T-helper 2 cell treated with Interferon-gamma antibody and Interleukin-4, amounts not matched to agents 100 ng/mL and 5 ng/mL, for 36 hours (primary cell): ENCODE data around the gene BCL2. TPM values are rescaled to one million over a fixed set of nuclear protein-coding genes. Genes with fewer than 3 reads are reported as not detected.

ENCODE experiments used
- intact Hi-C: fragments of 100-400 bp; cut with micrococcal nuclease; formaldehyde crosslinking; loops from one replicate; pipeline ENCODE4 v1.15.1; 2023
- total RNA-seq: library from RNA; stranded (reverse); gene quantifications from 2 replicates; pipeline ENCODE4 v1.2.3, GENCODE V29; 2022

The BCL2 gene
- total RNA-seq, 1 donor from 2014 or later: 85.7 TPM

GRCh38 chr18:63148449-63149301, 170.9 kb downstream of the BCL2 start:
- intact Hi-C loops: no loop called here

GRCh38 chr18:63147973-63148372, 171.6 kb downstream of the BCL2 start:
- intact Hi-C loops: no loop called here

GRCh38 chr18:63146828-63147409, 172.7 kb downstream of the BCL2 start:
- intact Hi-C loops: no loop called here

DNA sequence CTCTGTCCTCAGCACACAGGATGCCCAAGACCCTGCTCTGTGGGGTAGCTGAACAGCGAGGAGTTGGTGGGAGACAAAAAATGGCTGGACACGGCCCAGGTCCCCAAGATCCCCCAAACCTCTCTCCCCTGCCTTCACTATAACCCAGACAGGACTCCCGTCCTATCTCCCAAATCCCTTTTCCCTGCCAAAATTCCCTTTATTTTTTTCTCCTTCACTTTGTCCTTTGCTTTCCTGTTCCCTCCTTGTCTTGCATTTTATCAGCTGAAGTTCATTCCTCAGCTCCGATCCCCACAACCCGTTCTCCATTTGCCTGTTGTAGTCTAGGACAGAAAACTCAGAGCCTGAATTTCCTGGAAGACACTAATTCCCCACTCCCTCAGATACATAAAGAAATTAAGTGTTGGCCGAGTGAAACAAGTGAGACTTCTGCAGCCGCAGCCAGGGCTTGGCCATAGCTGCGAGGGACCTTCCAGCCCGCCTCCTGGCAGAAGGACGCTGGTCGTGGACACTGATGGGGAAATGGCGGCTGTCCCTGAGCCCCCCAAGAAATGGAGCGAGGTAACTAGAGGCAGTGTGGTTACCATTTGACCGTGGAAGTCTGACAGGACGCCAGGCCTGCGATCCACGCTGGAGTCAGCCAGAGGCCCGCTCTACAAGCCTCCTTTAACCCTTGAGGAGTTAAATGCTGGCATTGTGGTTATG, 173.6 kb downstream of the BCL2 start:
- intact Hi-C loops: no loop called here

GRCh38 chr18:63145166-63145850, 174.3 kb downstream of the BCL2 start:
- intact Hi-C loops: no loop called here

- intact Hi-C loops: no loop called here
Measured at GRCh38 chr18:63144748-63145147, 174.8 kb downstream of the BCL2 start.

DNA sequence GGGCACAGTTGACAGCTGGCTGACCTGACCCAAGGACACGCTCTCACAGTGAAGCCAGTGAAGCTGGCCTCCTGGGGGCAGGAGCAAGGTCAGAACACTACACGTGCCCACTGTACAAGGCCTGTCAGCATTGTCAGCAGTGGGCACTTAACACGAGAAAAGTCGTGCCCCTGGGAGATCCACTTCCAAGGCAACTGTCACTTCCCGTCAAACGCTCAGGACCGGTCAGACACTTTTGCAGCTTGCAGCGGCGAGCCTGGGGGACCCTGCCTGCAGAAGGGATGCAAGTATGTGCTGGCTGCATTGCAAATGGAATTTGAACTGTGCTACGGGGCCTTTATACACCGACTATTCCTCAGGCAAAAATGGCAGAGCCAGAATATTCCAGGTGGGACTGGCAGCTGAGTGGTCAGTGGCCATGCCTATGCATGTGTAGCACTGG, 176.2 kb downstream of the BCL2 start:
- intact Hi-C loops: no loop called here

DNA sequence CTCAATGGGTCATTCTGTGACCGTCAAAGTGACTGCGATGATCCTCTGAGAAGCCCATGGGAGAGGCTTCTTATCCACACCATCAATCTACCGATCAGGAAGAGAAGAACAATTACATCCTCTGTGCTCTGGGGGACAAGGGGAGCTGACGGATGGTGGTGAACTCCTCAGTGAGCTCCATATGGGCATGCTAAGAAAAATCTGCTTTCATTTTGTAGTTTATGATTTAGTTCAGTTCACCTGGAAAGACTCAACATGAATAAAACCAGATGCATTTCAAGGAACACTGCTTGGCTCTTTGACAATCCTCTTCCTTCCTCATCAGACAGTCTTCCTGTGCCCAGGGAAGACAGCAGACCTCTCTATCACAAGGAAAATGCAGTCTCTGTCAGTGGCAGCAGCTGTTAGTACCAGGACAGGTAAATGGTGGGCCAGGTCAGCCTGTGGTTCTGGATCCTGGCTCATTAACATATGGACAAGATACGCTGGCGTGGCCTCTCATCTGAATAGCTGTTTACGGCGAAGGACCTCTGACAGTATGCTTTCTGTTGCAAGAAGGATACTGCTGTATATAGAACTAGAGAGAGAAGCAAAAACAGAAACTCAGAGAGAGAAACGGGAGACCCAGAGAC, 176.9 kb downstream of the BCL2 start:
- intact Hi-C loops: no loop called here

DNA sequence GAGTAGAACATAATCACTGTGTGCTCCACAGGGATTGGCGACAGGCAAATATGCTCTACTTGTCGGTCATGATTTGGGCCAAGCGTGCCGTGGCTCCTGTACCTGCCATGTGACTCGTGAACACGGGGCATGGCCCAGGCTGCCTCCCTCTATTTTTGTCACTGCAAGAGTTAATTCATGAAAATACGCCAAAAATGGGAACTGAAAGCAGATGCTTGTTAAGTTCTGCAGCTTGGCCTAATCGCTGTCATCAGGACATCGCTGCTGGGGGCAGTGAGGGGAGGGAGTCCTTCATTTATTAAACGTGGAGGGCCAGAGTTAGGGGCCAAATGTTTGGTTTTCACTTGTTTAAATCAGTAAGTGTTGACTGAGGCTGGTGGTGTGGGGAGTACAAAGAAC, 177.8 kb downstream of the BCL2 start:
- intact Hi-C loops: no loop called here

- intact Hi-C loops: no loop called here
Measured at GRCh38 chr18:63140997-63141777, 178.4 kb downstream of the BCL2 start.

DNA sequence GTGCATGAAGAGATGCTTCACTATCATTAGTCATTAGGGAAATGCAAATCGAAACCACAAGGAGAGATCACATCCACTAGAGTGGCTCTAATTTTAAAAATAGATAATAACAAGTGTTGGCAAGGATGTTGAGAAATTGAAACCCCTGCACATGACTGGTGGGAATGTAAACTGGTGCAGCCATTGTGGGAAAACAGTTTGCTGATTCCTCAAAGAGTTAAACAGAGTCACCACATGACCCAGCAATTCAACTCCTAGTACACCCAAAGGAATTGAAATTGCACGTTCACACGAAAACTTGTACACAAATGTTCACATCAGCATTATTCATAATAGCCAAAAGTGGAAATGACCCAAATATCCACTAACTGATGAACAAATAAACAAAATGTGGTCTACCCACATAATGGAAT, 179.5 kb downstream of the BCL2 start:
- intact Hi-C loops: no loop called here

- intact Hi-C loops: loop anchor here (1.0 to 5.0 kb wide), 3 partner anchors 17 to 182 kb away; no protein-coding TSS in a partner anchor
Measured at GRCh38 chr18:63138436-63139340, 180.9 kb downstream of the BCL2 start.

- intact Hi-C loops: loop anchor here (1.0 to 5.0 kb wide), 3 partner anchors 17 to 182 kb away; no protein-coding TSS in a partner anchor
Measured at GRCh38 chr18:63137999-63138435, 181.6 kb downstream of the BCL2 start.

GRCh38 chr18:63135101-63135500, 184.5 kb downstream of the BCL2 start:
- intact Hi-C loops: loop anchor here (5.0 kb wide), 1 partner anchor 38 kb away; no protein-coding TSS in a partner anchor

GRCh38 chr18:63132819-63133200, 186.8 kb downstream of the BCL2 start:
- intact Hi-C loops: no loop called here

DNA sequence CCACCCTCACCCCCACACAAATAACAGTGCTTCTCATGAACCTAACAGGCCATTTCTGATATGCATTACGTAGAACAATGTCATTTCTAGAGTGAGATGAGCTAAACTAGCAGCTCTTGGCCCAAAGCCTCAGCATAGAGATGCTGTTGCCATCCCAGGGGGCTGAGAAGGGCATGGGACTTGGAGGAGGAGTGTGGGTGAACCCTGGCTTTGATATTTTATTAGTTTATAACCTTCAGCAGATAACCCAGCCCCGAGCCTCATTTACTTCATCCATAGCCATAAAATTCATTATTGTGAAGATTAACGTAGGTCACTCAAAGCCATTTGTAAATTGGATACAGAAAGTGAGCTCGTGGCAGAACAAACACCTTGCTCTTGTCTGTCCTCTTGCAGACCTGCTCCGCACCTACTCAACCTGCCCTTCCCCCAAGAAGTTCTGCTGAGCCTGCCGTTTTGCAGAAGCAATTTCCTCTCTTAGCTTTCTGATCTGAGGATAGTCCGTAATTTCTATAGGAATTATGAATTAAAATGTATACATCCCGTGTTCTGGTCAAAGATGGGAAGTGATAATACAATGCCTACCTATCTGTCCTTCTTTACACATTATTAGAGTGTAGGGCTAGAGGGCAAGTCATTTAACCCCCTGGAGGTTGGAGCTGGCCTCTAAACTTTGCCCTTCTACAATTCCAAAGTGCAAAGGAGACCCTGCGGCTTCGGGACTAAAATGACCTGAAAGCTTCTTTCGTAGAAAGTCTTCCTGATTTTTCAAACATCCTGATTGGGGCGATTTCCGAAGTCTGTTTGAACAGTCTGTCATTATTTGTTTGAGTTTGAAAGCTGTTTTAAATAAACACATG, 187.4 kb downstream of the BCL2 start:
- intact Hi-C loops: loop anchor here (1.0 to 2.0 kb wide), 3 partner anchors 115 to 191 kb away; no protein-coding TSS in a partner anchor

DNA sequence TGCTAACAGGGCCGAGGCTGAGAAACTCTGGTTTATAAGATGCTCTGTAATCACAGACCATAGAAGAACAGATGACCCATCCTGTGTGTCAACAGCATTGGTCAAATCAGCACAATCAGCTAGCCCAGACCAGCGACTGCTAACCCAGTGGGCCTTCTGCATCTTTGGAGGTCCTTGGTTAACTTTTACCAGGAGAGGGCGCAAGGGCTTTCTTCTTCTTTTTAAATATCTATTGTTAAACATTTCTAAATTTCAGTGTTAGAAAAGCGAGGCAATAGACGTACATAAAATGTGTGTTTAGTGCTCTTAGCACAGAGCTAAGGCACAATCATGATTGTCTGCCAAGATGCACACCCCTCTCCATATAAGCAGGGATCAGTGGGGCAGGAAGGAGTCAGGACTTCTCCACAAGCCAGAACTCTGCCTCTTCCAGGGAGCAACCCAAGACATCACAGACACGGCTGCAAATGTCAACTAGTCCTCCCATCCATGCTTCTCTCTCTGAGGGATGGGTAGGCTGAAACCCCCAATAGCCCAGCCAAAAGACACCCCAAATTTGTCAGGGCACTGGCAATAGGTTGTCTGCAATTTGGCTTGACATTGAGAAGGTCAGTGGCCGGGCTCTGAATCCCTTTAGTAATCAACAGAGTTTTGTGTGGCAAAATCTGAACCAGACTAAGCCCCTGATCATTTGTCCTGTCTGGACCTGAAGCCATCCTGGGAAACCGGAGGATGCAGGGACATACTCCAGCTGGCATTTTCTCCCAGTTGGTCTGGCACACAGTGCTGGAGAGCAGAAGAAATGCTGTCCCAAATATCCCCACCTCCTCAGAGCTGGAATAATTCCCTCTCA, 188.2 kb downstream of the BCL2 start:
- intact Hi-C loops: loop anchor here (1.0 to 2.0 kb wide), 3 partner anchors 115 to 192 kb away; no protein-coding TSS in a partner anchor
